DMS114 treated with DMSO at 0.1 percent for 48 hours (cell line): ENCODE measurements around the gene ABT1.
"Not testable (repeated sequence)": the region's sequence is repeated elsewhere in the genome, so short reads cannot be mapped to it uniquely, and the experiment has no call there.

Experiments
- DNase-seq: peaks from one replicate; lab custom pipeline; 2025; ENCODE audit not compliant: unreplicated experiment; lab: John Stamatoyannopoulos, UW

ABT1 gene

GRCh38 chr6:26596579-26597388 is at the start of gene ABT1:
Gene ABT1, plus strand, starts transcription at chr6:26596953. Its CDS starts 30 bp downstream, at chr6:26596983.
- peak; percentile 99 for DNase-seq

- not testable (repeated sequence) for DNase-seq
These were observed 49.4 kb upstream of the ABT1 start for GRCh38 chr6:26547363-26547762.

GRCh38 chr6:26550250-26550993 is 46.3 kb upstream of the ABT1 start:
- peak; percentile 81 for DNase-seq

GRCh38 chr6:26552205-26552604 is 44.5 kb upstream of the ABT1 start:
- no peak for DNase-seq

GRCh38 chr6:26552640-26553188 is 44.0 kb upstream of the ABT1 start:
- no peak for DNase-seq

- DNase-seq, result peak; percentile 85
These were observed 43.5 kb upstream of the ABT1 start for GRCh38 chr6:26553264-26553634.

- DNase-seq, result peak; percentile 92
These were observed 42.9 kb upstream of the ABT1 start for GRCh38 chr6:26553635-26554446.

- DNase-seq, result no peak
These were observed 42.4 kb upstream of the ABT1 start for GRCh38 chr6:26554447-26554696.

GRCh38 chr6:26554697-26555504 is 41.9 kb upstream of the ABT1 start:
- DNase-seq, result peak; percentile 73

- no peak for DNase-seq
These were observed 41.1 kb upstream of the ABT1 start for GRCh38 chr6:26555505-26556262.

- DNase-seq, result peak; percentile 89
These were observed 40.3 kb upstream of the ABT1 start for GRCh38 chr6:26556263-26557070.

GRCh38 chr6:26561533-26562466 is 35.0 kb upstream of the ABT1 start:
- DNase-seq, result no peak

- DNase-seq, result no peak
These were observed 33.3 kb upstream of the ABT1 start for GRCh38 chr6:26563488-26563887.

GRCh38 chr6:26568601-26569432 is 27.9 kb upstream of the ABT1 start:
- DNase-seq, result peak; percentile 91

GRCh38 chr6:26569433-26569764 is 27.4 kb upstream of the ABT1 start:
- DNase-seq, result no peak

GRCh38 chr6:26570027-26570809 is 26.5 kb upstream of the ABT1 start:
- DNase-seq, result peak; percentile 53
